ENCODE results near the gene DISC1.
"Not testable (repeated sequence)": the region's sequence is repeated elsewhere in the genome, so short reads cannot be mapped to it uniquely, and the experiment has no call there.

DISC1 gene

DNA sequence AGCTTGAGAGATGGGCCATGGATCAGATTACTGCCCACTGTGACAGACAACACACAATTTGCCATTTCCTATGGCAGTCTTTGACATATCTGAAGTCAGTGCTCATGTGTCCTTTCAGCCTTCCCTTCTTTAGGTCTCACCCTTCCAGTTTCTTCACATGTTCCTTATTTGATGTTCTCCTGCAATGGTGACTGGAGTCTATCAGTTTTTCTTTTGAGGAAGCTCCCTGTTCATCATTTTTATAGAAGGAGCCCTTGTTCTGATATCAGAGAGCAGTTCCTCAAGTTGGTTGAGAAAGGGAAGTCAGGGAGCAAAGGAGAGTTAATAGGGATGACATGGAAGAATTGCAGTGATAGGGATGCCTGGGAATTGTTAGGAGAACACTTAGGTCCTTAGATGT, 42.2 kb downstream of the DISC1 start:
- no peak for DNase-seq (ENCODE audit: low read depth)

DNA sequence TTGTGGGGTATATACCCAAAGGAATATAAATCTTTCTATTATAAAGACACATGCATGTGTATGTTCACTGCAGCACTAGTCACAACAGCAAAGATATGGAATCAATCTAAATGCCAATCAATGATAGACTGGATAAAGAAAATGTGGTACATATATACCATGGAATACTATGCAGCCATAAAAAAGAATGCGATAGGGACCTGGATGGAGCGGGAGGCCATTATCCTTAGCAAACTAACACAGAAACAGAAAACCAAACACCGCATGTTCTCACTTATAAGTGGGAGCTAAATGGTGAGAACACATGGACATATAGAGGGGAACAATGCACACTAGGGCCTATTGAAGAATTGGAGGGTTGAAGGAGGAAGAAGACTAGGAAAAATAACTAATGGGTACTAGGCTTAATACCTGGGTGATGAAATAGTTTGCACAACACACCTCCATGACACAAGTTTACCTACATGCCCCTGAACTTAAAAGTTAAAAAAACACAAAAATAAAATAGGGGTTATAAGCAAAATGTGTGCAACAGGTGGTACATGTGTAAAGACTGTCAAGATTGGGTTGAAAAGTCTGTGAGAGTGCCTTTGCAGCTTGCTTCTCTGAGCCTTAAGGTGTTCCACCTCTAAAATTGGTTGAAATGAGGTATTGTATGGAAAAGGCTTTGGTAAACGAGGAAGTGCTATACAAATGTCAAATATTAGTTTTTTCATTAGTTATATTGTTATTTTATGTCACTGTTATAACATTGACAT, 43.5 kb downstream of the DISC1 start:
- DNase-seq (ENCODE audit: low read depth) = not testable (repeated sequence)

GRCh38 chr1:231670755-231671154, 44.2 kb downstream of the DISC1 start:
- DNase-seq (ENCODE audit: low read depth) = no peak

DNA sequence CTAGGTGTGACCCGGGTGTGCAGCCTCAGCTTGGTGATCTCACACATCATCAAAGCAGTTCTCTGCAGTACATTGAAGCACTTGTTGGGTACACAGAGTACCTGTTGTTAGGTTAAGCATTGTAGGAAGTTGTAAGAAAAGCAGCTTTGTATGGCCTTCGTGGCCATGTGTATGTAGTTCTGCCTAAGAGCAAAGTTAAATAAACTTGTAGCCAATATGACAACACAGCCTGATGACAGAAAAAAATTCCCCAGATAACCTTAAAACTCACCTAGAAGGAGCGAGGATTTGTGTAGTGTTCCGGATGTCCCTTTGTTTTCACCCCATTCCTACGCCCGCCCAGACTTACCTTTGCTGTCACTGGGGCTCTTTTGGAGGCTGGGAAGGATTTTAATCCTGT, 48.0 kb downstream of the DISC1 start:
- DNase-seq (ENCODE audit: low read depth) = no peak

DNA sequence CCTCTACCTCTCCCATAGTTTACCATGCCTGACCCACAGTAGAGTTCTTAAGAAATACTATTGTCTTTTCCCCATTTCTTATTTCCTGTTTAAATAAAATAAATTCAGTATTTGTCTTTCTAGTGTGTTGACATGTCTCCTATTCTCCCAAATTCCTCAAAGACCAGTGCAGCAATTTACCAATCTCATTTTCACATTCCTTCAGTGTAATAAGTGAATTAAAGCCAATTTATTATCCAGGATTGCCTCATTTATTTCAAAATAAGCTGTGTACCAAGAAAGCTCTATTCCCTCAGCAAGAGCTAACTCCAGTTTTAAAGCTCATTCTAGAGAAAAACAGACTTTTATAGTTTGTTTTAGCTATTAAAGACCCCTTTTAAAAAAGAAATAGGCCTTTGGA, 49.9 kb downstream of the DISC1 start:
- DNase-seq (ENCODE audit: low read depth) = no peak

DNA sequence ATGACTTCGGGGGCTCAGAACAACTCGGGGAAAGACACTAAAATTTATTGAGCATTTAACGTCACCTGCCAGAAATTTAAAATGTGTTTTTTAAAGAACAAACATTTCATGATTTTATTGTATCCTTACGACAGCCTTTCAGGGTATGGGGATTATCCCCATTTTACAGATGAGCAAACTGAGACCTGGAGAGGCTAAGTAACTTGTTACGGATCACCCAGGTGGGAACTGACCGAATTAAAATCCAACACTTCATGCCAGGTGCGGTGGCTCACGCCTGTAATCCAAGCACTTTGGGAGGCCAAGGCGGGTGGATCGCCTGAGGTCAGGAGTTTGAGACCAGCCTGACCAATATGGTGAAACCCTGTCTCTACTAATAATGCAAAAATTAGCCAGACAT, 50.9 kb downstream of the DISC1 start:
- DNase-seq (ENCODE audit: low read depth) = no peak

DNA sequence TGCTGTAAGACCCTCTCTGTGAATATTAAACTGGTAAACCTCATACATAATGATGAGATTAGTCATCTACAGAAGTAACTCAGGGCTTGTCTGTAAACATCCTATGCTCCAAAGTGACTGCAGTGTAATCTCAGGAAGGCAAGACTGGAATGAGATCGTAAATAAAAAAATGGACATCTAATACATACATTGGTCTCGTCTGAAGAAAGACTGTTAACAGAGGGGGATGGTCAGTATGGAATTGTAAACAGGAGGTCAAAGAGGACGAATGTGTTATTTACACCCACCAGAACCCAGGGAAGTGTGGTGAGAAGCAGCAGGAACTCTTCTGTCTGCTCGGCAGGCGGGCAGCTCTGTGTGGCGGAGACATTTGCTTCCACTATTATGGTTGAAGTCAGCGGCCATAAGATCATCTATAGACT, 51.4 kb downstream of the DISC1 start:
- no peak for DNase-seq (ENCODE audit: low read depth)

DNA sequence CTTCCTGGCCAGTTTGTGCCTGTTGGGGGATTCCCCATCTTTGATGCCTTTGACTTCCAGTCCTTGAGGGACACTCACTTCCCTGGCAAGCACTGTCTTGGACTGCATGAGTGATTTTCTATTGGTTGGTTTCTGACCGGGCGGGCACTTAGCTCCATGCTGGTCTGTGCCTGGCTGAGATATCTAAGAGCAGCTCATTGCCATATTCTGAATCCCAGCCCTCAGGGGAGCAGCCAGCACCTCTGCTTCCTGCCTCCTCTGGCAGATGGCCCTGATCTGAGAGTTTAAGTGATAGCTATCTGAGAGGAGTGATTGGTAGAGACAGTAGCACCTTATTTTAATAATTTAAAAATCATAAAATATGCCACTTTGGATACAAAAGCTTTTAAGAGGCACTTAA, 52.5 kb downstream of the DISC1 start:
- no peak for DNase-seq (ENCODE audit: low read depth)

GRCh38 chr1:231681006-231681405, 54.4 kb downstream of the DISC1 start:
- no peak for DNase-seq (ENCODE audit: low read depth)

- no peak for DNase-seq (ENCODE audit: low read depth)
Observed at GRCh38 chr1:231682779-231683178, 56.2 kb downstream of the DISC1 start.

DNA sequence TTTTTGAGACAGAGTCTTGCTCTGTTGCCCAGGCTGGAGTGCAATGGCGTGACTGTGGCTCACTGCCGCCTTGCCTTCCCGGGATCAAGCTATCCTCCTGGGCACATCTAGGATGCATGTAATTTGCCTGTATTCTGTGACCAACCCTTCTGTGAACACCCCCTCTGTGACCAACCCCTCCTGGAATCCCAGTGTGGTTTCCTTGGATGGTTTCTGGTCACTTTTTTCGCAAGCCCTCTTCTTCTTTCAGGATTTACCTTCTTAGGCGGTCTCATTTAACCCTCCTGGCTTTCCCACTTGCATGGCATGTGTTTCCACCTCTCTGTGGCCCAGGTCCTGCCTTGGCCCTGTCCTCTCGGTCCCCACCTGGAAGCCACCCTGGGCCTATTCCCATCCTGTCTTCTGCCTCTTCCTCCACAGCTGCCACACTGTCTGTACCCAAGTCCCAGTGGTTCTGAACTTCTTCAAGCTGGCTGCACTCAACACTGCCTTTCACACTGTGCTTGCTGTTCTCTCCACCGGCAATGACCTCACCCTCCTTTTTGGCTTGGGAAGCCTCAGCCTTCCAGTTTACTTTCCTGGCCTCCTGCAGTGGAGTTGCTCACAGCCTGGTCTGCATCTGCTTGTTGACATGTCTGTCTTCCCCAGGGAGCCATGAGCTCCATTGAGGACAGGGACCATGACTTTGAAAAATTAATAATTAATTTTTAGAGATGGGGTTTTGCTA, 57.0 kb downstream of the DISC1 start:
- no peak for DNase-seq (ENCODE audit: low read depth)

DNA sequence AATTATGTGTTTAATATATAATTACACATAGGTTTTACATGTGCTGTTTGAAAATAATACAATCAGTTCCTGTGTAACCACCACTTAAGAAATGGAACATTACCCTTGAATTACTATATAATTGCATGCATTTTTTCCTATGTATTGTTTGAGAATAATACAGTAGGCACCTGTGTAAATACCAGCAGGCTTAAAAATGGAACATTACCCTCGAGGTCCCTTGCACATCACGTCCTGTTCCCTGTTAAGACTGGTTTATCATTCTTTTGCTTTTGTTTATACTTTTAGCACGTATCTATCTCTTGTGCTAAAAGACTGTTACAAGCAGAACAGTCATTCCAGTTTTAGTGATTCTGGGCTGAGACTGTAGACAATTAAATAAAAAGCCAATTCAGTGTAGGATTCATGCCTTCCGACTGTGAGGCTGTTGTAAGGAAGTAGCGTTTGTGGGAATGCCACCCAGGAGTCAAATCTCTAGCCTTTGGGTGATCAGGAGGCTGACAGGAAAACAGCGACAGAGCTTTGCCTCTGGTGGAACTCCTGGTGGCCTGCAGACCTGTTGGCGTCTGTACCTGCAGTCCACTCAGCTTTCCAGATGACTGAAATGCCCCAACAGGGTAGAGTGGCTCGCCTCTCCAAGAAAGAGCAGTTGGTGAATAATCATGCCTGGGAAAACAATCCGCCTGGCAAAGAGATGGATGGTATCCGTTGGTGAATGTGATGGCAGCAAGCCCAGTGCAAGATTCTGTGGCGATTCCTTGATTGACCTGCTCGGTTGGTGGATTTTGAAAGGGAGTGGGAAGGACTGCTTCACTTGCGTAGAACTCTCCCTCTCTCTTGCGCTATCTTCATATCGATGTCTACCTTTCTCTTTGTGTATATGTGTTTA, 58.0 kb downstream of the DISC1 start:
- DNase-seq (ENCODE audit: low read depth) = no peak

DNA sequence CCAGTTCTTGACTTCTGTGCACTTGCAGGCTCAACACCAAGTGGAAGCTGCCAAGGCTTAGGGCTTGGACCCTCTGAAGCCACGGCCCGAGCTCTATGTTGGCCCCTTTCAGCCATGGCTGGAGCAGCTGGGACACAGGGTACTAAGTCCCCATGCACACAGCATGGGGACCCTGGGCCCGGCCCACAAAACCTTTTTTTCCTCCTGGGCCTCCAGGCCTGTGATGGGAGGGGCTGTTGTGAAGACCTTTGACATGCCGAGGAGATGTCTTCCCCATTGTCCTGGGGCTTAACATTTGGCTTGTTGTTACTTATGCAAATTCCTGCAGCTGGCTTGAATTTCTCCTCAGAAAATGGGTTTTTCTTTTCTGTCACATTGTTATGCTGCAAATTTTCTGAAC, 59.8 kb downstream of the DISC1 start:
- no peak for DNase-seq (ENCODE audit: low read depth)

- no peak for DNase-seq (ENCODE audit: low read depth)
Observed at GRCh38 chr1:231688989-231689388, 62.4 kb downstream of the DISC1 start.

- DNase-seq (ENCODE audit: low read depth) = no peak
Observed at GRCh38 chr1:231690059-231690458, 63.5 kb downstream of the DISC1 start.

GRCh38 chr1:231691618-231692259, 65.1 kb downstream of the DISC1 start:
- no peak for DNase-seq (ENCODE audit: low read depth)

DNA sequence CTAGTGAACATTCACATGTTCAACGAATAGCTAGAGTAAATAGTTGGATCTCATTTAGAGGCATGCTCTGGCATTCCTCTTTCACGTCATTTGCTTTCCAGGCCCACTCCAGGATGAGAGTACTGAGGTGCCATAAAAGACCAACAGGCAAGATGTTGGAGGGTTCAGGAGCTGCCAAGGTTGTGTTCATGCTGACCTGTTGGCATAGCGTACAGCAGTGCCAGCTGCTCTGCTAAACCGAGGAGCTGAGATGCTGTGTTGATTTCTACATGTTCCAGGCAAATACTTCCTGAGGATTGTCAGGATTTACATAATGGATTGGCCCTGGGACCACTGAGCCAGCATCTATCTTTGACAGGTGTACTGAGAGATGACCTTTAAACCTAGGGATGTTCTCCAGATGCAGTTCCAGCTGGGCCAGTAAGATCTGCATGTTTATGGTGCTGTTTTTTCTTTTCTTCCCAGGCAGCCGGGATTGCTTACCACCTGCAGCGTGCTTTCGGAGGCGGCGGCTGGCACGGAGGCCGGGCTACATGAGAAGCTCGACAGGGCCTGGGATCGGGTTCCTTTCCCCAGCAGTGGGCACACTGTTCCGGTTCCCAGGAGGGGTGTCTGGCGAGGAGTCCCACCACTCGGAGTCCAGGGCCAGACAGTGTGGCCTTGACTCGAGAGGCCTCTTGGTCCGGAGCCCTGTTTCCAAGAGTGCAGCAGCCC, 66.9 kb downstream of the DISC1 start:
- DNase-seq (ENCODE audit: low read depth) = no peak

DNA sequence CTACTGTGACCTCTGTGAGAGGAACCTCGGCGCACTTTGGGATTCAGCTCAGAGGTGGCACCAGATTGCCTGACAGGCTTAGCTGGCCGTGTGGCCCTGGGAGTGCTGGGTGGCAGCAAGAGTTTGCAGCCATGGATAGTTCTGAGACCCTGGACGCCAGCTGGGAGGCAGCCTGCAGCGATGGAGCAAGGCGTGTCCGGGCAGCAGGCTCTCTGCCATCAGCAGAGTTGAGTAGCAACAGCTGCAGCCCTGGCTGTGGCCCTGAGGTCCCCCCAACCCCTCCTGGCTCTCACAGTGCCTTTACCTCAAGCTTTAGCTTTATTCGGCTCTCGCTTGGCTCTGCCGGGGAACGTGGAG, 67.5 kb downstream of the DISC1 start:
- DNase-seq (ENCODE audit: low read depth) = no peak

- no peak for DNase-seq (ENCODE audit: low read depth)
Observed at GRCh38 chr1:231694465-231695077, 68.0 kb downstream of the DISC1 start.

DNA sequence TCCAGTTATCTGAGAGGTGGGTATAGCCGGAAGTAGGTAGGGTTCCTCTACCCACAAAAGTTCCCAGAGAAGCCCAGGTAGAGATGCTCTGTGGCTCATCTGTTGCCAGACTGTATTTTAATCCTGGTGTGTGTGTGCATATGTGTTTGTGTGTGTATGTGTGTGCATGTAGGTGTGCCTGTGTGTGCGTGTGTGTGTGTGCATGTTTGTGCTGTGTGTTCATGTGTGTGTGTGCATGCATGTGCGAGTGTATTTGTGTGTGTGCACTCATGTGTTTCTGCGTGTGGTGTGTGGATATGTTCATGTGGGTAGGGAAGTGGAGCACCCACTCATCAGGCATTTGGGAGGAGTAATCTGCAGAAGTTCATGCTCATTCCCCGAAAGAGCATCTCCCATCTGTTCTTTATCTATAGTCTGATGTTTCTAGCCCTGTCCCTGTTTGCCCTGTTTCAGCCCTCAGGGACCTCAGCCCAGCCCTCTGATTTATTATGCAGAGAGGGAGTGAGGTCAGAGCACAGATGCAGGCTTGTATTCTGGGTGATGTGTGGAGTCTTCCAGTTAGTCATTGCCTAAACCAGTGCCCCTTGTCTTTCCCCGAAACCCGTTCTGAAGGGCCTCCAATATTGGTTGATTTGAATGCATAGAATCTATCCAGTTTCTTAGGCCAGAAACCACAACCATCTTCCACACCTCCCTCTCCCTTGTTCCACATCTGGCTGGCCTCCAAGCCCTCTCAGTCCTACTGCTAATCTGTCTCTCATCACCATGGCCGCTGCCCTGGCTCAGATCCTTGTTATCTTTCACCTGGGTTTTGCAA, 69.1 kb downstream of the DISC1 start:
- no peak for DNase-seq (ENCODE audit: low read depth)
